H1 (cell line): ENCODE measurements around the gene BGN. TPM values are rescaled to one million over a fixed set of nuclear protein-coding genes. Genes with fewer than 3 reads are reported as not detected.

Source experiments
- CTCF ChIA-PET: fragments of 300-600 bp; sonication (Branson Sonifier 250); formaldehyde crosslinking; loops from one replicate; lab custom pipeline; 2021; ENCODE audit not compliant: partially characterized antibody; lab: Charles Lee
- POLR2A ChIA-PET: fragments of 300-600 bp; sonication (Branson Sonifier 250); formaldehyde crosslinking; loops from one replicate; lab custom pipeline; 2021; ENCODE audit warnings: inconsistent platforms; ENCODE audit not compliant: partially characterized antibody; lab: Charles Lee
- DNase-seq, 2 experiments: peaks; one replicate each; pipeline versions ENCODE4 v3.0.0 to v3.0.0-alpha.2; 2010 to 2022; ENCODE audit warnings: low spot score in 2 of 2, low read depth in 1 of 2, mixed read lengths in 1 of 2
- FAIRE-seq: peaks from 2 replicates; lab custom pipeline; 2011; peaks lifted over from hg19 to GRCh38; lab: Jason Lieb, UNC
- H2AFZ ChIP-seq: 2 replicates; pipeline ENCODE4 v1.8.1; 2012; ENCODE audit warnings: low read length, inconsistent platforms
- H2AK5ac ChIP-seq: 2 replicates; pipeline ENCODE4 v1.6.1; 2013; ENCODE audit warnings: low read depth, low read length
- H2BK120ac ChIP-seq: replicated peaks from 2 replicates; pipeline ENCODE3; 2013; ENCODE audit warnings: low read depth, low read length, inconsistent platforms
- H2BK12ac ChIP-seq: 2 replicates; pipeline ENCODE4 v1.6.1; 2013; ENCODE audit warnings: low read depth, low read length
- H2BK15ac ChIP-seq: 2 replicates; pipeline ENCODE4 v1.6.1; 2013; ENCODE audit warnings: low read length
- H2BK20ac ChIP-seq: 2 replicates; pipeline ENCODE4 v1.6.1; 2013; ENCODE audit warnings: low read length
- H2BK5ac ChIP-seq: 2 replicates; pipeline ENCODE4 v1.6.1; 2013; ENCODE audit warnings: low read depth, low read length
- H3K14ac ChIP-seq: 2 replicates; pipeline ENCODE4 v1.6.1; 2013; ENCODE audit warnings: inconsistent platforms; ENCODE audit not compliant: insufficient read length
- H3K18ac ChIP-seq: 2 replicates; pipeline ENCODE4 v1.6.1; 2013; ENCODE audit warnings: low read length; ENCODE audit errors: extremely low read depth
- H3K23ac ChIP-seq: 2 replicates; pipeline ENCODE4 v1.6.1; 2013; ENCODE audit warnings: inconsistent platforms; ENCODE audit not compliant: insufficient read length
- H3K23me2 ChIP-seq: 2 replicates; pipeline ENCODE4 v1.6.1; 2013; ENCODE audit warnings: low read depth, low read length
- H3K27ac ChIP-seq: 2 replicates; pipeline ENCODE4 v1.6.1; 2011; ENCODE audit warnings: low read depth, low read length, inconsistent platforms
- H3K27me3 ChIP-seq, 4 experiments: replicated peaks in 1 of 4; 1 replicate in 1 of 4; 2 replicates in 3 of 4; pipeline versions ENCODE4 v1.6.1 to v1.8.1; 2011 to 2013; ENCODE audit warnings: low read length in 3 of 4, mild to moderate bottlenecking in 3 of 4, inconsistent platforms in 2 of 4, mixed read lengths in 2 of 4, moderate library complexity in 1 of 4; ENCODE audit not compliant: control insufficient read depth in 3 of 4, insufficient read depth in 3 of 4; ENCODE audit errors: extremely low read depth in 1 of 4
- H3K36me3 ChIP-seq, 4 experiments: 2 replicates each; pipeline versions ENCODE4 v1.6.1 to v1.8.1; 2011 to 2013; ENCODE audit warnings: mild to moderate bottlenecking in 4 of 4, low read length in 3 of 4, moderate library complexity in 2 of 4, control low read depth in 1 of 4, inconsistent platforms in 1 of 4; ENCODE audit not compliant: insufficient read depth in 4 of 4, control insufficient read depth in 2 of 4
- H3K4ac ChIP-seq: replicated peaks from 2 replicates; pipeline ENCODE3; 2013; ENCODE audit warnings: low read length, low read depth, mixed read lengths, inconsistent platforms; ENCODE audit not compliant: insufficient read length
- H3K4me1 ChIP-seq, 4 experiments: replicated peaks in 1 of 4; 1 replicate in 1 of 4; 2 replicates in 3 of 4; pipeline versions ENCODE4 v1.6.1 to v1.8.1; 2011 to 2013; ENCODE audit warnings: low read length in 3 of 4, inconsistent platforms in 2 of 4, mixed read lengths in 1 of 4; ENCODE audit not compliant: insufficient read depth in 4 of 4, control insufficient read depth in 3 of 4
- H3K4me2 ChIP-seq, 2 experiments: 2 replicates each; pipeline versions ENCODE4 v1.6.1 to v1.8.1; 2011 to 2013; ENCODE audit warnings: low read depth in 2 of 2, low read length in 2 of 2, control low read depth in 1 of 2, inconsistent platforms in 1 of 2, mild to moderate bottlenecking in 1 of 2; ENCODE audit not compliant: insufficient read depth in 1 of 2
- H3K4me3 ChIP-seq, 4 experiments: fragments of 200-600, 300-600 bp in 1 of 4; sonication (generic), shearing (Covaris generic), sonication (Bioruptor Twin) in 1 of 4; 2 replicates each; pipeline versions ENCODE4 v1.5.1 to v1.8.1; 2011 to 2016; ENCODE audit warnings: low read length in 4 of 4, low read depth in 3 of 4, control low read depth in 2 of 4, inconsistent platforms in 2 of 4, mild to moderate bottlenecking in 2 of 4, mixed read lengths in 1 of 4, moderate library complexity in 1 of 4; ENCODE audit not compliant: insufficient read depth in 2 of 4; ENCODE audit errors: extremely low read depth in 1 of 4
- H3K56ac ChIP-seq: replicated peaks from 2 replicates; pipeline ENCODE3; 2013; ENCODE audit warnings: low read depth, mild to moderate bottlenecking, mixed read lengths, low read length, inconsistent platforms; ENCODE audit not compliant: insufficient read length
- H3K79me1 ChIP-seq: 2 replicates; pipeline ENCODE4 v1.6.1; 2013; ENCODE audit warnings: low read depth, low read length, control low read depth
- H3K79me2 ChIP-seq, 2 experiments: 2 replicates each; pipeline versions ENCODE4 v1.6.1 to v1.8.1; 2012 to 2013; ENCODE audit warnings: low read length in 2 of 2, mild to moderate bottlenecking in 2 of 2, inconsistent platforms in 1 of 2; ENCODE audit not compliant: insufficient read depth in 2 of 2, control insufficient read depth in 1 of 2
- H3K9ac ChIP-seq, 4 experiments: replicated peaks in 1 of 4; 1 replicate in 1 of 4; 2 replicates in 3 of 4; pipeline versions ENCODE4 v1.6.1 to v1.8.1; 2011 to 2013; ENCODE audit warnings: low read depth in 3 of 4, low read length in 3 of 4, control low read depth in 2 of 4, mild to moderate bottlenecking in 2 of 4, moderate library complexity in 2 of 4, inconsistent platforms in 1 of 4; ENCODE audit errors: extremely low read depth in 1 of 4
- H3K9me3 ChIP-seq, 2 experiments: 2 replicates each; pipeline versions ENCODE4 v1.6.1 to v1.8.1; 2012 to 2013; ENCODE audit warnings: mild to moderate bottlenecking in 2 of 2, moderate library complexity in 2 of 2, control low read depth in 1 of 2, inconsistent platforms in 1 of 2, low read depth in 1 of 2, low read length in 1 of 2, mixed read lengths in 1 of 2; ENCODE audit not compliant: insufficient read depth in 2 of 2
- H4K20me1 ChIP-seq, 2 experiments: replicated peaks in 1 of 2; 2 replicates each; pipeline versions ENCODE3 to v1.8.1; 2011 to 2013; ENCODE audit warnings: inconsistent platforms in 2 of 2, low read length in 2 of 2, mild to moderate bottlenecking in 1 of 2; ENCODE audit not compliant: insufficient read depth in 2 of 2, control insufficient read depth in 1 of 2
- H4K5ac ChIP-seq: 2 replicates; pipeline ENCODE4 v1.6.1; 2013; ENCODE audit warnings: low read length, low read depth, mixed read lengths, inconsistent platforms; ENCODE audit not compliant: insufficient read length
- H4K8ac ChIP-seq: 2 replicates; pipeline ENCODE4 v1.8.0; 2013; ENCODE audit warnings: mild to moderate bottlenecking, moderate library complexity, low read length, inconsistent platforms; ENCODE audit not compliant: insufficient read depth; ENCODE audit errors: extremely low read depth
- H4K91ac ChIP-seq: replicated peaks from 2 replicates; pipeline ENCODE3; 2013; ENCODE audit warnings: low read length, mixed read lengths, inconsistent platforms; ENCODE audit not compliant: insufficient read length
- CHD1 ChIP-seq: IDR thresholded peaks from 2 replicates; pipeline ENCODE4 v1.6.1; 2012; ENCODE audit warnings: low read depth, low read length, improper control_type of control experiment
- JUND ChIP-seq: IDR thresholded peaks from 2 replicates; pipeline ENCODE4 v1.6.1; 2011; ENCODE audit warnings: mild to moderate bottlenecking, improper control_type of control experiment, low read length
- KDM4A ChIP-seq: IDR thresholded peaks from one replicate; pipeline ENCODE4 v1.7.1; 2012; ENCODE audit warnings: low read depth, mild to moderate bottlenecking, moderate library complexity, low read length, inconsistent platforms; ENCODE audit not compliant: severe bottlenecking
- MAFK ChIP-seq: IDR thresholded peaks from 2 replicates; pipeline ENCODE4 v1.6.1; 2012; ENCODE audit warnings: low read depth, mild to moderate bottlenecking, improper control_type of control experiment, low read length
- NRF1 ChIP-seq: IDR thresholded peaks from 2 replicates; pipeline ENCODE4 v1.6.1; 2011; ENCODE audit warnings: mild to moderate bottlenecking, low read depth, low read length, improper control_type of control experiment
- POLR2A ChIP-seq, 2 experiments: IDR thresholded peaks; 1 replicate in 1 of 2; 2 replicates in 1 of 2; pipeline ENCODE4 v1.6.1; 2011; ENCODE audit warnings: low read depth in 2 of 2, low read length in 2 of 2, mild to moderate bottlenecking in 2 of 2; ENCODE audit errors: control extremely low read depth in 1 of 2
- RAD21 ChIP-seq, 2 experiments: IDR thresholded peaks in 1 of 2; conservative IDR thresholded peaks in 1 of 2; 2 replicates each; pipeline ENCODE4 v1.6.1; 2011; ENCODE audit warnings: low read depth in 2 of 2, low read length in 2 of 2, improper control_type of control experiment in 1 of 2, inconsistent platforms in 1 of 2, mild to moderate bottlenecking in 1 of 2, moderate library complexity in 1 of 2
- RNF2 ChIP-seq: fragments of 200-900, 300-1000 bp; sonication (generic); IDR thresholded peaks from 2 replicates; pipeline ENCODE4 v1.7.1; 2016; ENCODE audit warnings: borderline replicate concordance, low read depth, mild to moderate bottlenecking, antibody characterized with exemption, low read length; ENCODE audit not compliant: poor library complexity, severe bottlenecking; ENCODE audit errors: missing control alignments
- SP2 ChIP-seq: IDR thresholded peaks from 2 replicates; pipeline ENCODE4 v1.6.1; 2012; ENCODE audit warnings: mild to moderate bottlenecking, low read length, inconsistent platforms
- SRF ChIP-seq: IDR thresholded peaks from 2 replicates; pipeline ENCODE4 v1.6.1; 2011; ENCODE audit warnings: mild to moderate bottlenecking, low read depth, low read length, moderate library complexity
- SUZ12 ChIP-seq: fragments of 200-600 bp; sonication (generic); IDR thresholded peaks from 2 replicates; pipeline ENCODE4 v1.6.1; 2012; ENCODE audit warnings: mild to moderate bottlenecking, inconsistent platforms, low read length, moderate library complexity, mixed read lengths
- TCF12 ChIP-seq: IDR thresholded peaks from 2 replicates; pipeline ENCODE4 v1.6.1; 2011; ENCODE audit warnings: low read depth, mild to moderate bottlenecking, low read length
- TEAD4 ChIP-seq: IDR thresholded peaks from 2 replicates; pipeline ENCODE4 v1.6.1; 2012; ENCODE audit warnings: low read depth, low read length, inconsistent platforms, mixed read lengths
- YY1 ChIP-seq: IDR thresholded peaks from 2 replicates; pipeline ENCODE4 v1.6.1; 2011; ENCODE audit warnings: low read depth, mild to moderate bottlenecking, low read length
- WGBS, 2 experiments: shearing (Covaris generic) in 1 of 2; methylation state at CpG; one replicate each; pipeline versions ENCODE4 v1.1.6 to v1.1.7; 2013 to 2015; ENCODE audit warnings: low lambda C conversion rate in 2 of 2, mixed read lengths in 2 of 2, inconsistent platforms in 1 of 2, low coverage in 1 of 2, missing lambda C conversion rate in 1 of 2; ENCODE audit not compliant: insufficient replicate concordance in 2 of 2, insufficient coverage in 1 of 2, insufficient read length in 1 of 2; ENCODE audit errors: extremely low coverage in 1 of 2, missing lambda C conversion rate in 1 of 2; 5-methylcytosine and 5-hydroxymethylcytosine counted together
- polyA plus RNA-seq, 7 experiments: library from polyadenylated mRNA; depleted of rRNA in 3 of 7; stranded (reverse) in 5 of 7; unstranded in 2 of 7; fragments of >200 nt in 5 of 7; fragments of 200-250 nt in 2 of 7; gene quantifications; 1 replicate in 5 of 7; 2 replicates in 1 of 7; 4 replicates in 1 of 7; pipeline versions ENCODE4 v1.2.1 to v1.2.3, GENCODE V29; 2011 to 2013; ENCODE audit warnings: missing spikeins in 2 of 7, mixed read lengths in 2 of 7
- total RNA-seq: library from RNA; stranded (reverse); fragmentation: NEBNext Ultra II Directional; extraction: Animal tissue kit (Norgen Biotek cat#: 25700); gene quantifications from 2 replicates; pipeline ENCODE4 v1.2.1, GENCODE V29; 2021
- TF ChIP-seq, protein P1 (sequence below): IDR thresholded peaks from 2 replicates; pipeline ENCODE4 v1.6.1; 2011; ENCODE audit warnings: low read depth, mild to moderate bottlenecking, low read length; ENCODE audit not compliant: insufficient read depth

BGN gene
- total and polyA plus RNA-seq, 2 of the 8 experiments (the other 6 are each of a cell fraction or from before 2014, with no cell fraction given), result 1.8 to 2.4 TPM

GRCh38 chrX:153526042-153526441, 31.3 kb downstream of the BGN start:
- Histone ChIP-seq H3K4me2 (no peak overlapping the region), H3K4ac (no peak overlapping the region), H3K79me1 (no peaks in the 10 kb centered on the region), H4K5ac (no peak overlapping the region), H3K23ac (no peak overlapping the region), H3K23me2 (no peaks in the 10 kb centered on the region), H4K20me1 (no peaks in the 10 kb centered on the region), H3K36me3 (no peaks in the 10 kb centered on the region), H2BK15ac (no peak overlapping the region), H2BK5ac (no peak overlapping the region), H2AK5ac (no peak overlapping the region), H3K14ac (no peak overlapping the region), H3K18ac (no peak overlapping the region), H3K79me2 (no peaks in the 10 kb centered on the region), H3K4me1 (peaks cover 0 to 6% (median under 1%) of the 10 kb centered on the region in 4 experiments; a peak in 2 of 7 replicates), H4K8ac (no peak overlapping the region), H2BK120ac (no peak overlapping the region), H2AFZ (no peak overlapping the region), H3K9me3 (no peaks in the 10 kb centered on the region), H3K27me3 (no peaks in the 10 kb centered on the region; a peak in 2 of 7 replicates), H4K91ac (no peak overlapping the region), H3K27ac (no peak overlapping the region), H3K4me3 (no peak overlapping the region), H2BK12ac (no peak overlapping the region), H3K56ac (no peak overlapping the region), H3K9ac (no peak overlapping the region), H2BK20ac (no peak overlapping the region)
- DNase-seq (no peak), FAIRE-seq (no peak)
- ChIA-PET POLR2A (no interaction called here), CTCF (interaction anchor here (0.7 to 1.6 kb wide), 2 partner anchors 13 to 49 kb away, joined by 3 to 4 read pairs; no protein-coding TSS in a partner anchor)
- 80% methylated on average over 2 of the region's 7 CpGs; no CpG with 5 or more reads in 1 of the 2 experiments for WGBS, 2 experiments
- no peak for TF ChIP-seq RAD21 (IDR thresholded peaks at IDR 0.05 in 1 of 2, conservative IDR thresholded peaks at IDR 0.05 in 1 of 2; ENCODE audit: low read depth in 2 of 2, low read length in 2 of 2)
- TF ChIP-seq, protein P1, sequence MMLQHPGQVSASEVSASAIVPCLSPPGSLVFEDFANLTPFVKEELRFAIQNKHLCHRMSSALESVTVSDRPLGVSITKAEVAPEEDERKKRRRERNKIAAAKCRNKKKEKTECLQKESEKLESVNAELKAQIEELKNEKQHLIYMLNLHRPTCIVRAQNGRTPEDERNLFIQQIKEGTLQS, result no peak
- TF ChIP-seq SRF, result no peak
- TF ChIP-seq CHD1, result no peak
- no peak for TF ChIP-seq JUND
- TF ChIP-seq SUZ12, result no peak
- TF ChIP-seq MAFK, result no peak
- no peak for TF ChIP-seq TCF12
- TF ChIP-seq SP2, result no peak
- TF ChIP-seq NRF1, result no peak
- no peak for TF ChIP-seq RNF2
- TF ChIP-seq POLR2A (IDR thresholded peaks at IDR 0.05; ENCODE audit: control extremely low read depth in 1 of 2, low read depth in 2 of 2, low read length in 2 of 2), result no peak
- no peak for TF ChIP-seq TEAD4
- TF ChIP-seq YY1, result no peak
- TF ChIP-seq KDM4A, result no peak
